Activated T-helper 1 cell treated with Interleukin-2 at 50 U/mL for 16 hours (primary cell): Measurements from ENCODE around the gene LY6G6F.

ENCODE experiments used
- DNase-seq: peaks from one replicate; pipeline ENCODE4 v3.0.0-alpha.2; 2020; ENCODE audit warnings: low read depth

The LY6G6F gene

GRCh38 chr6:31676904-31677303 is 29.8 kb upstream of the LY6G6F start:
- no peak for DNase-seq

GRCh38 chr6:31677955-31678354 is 28.7 kb upstream of the LY6G6F start:
- DNase-seq, result no peak

GRCh38 chr6:31680226-31681134 is 26.2 kb upstream of the LY6G6F start, which contains the start of gene LY6G5C:
LY6G5C (minus strand) TSS chr6:31681067; CDS start chr6:31680373, 694 bp downstream.
- DNase-seq, result peak; percentile 38

- DNase-seq, result peak; percentile 31
These were observed 25.5 kb upstream of the LY6G6F start for GRCh38 chr6:31681135-31681671.

- no peak for DNase-seq
These were observed 23.1 kb upstream of the LY6G6F start for GRCh38 chr6:31683591-31683990.

GRCh38 chr6:31686483-31686882 is 20.2 kb upstream of the LY6G6F start:
- DNase-seq, result no peak

- DNase-seq, result no peak
These were observed 19.3 kb upstream of the LY6G6F start for GRCh38 chr6:31687321-31687720.

GRCh38 chr6:31687860-31688693 is 18.6 kb upstream of the LY6G6F start:
- DNase-seq, result no peak

GRCh38 chr6:31689249-31690110 is 17.2 kb upstream of the LY6G6F start:
- DNase-seq, result no peak

- no peak for DNase-seq
These were observed 16.2 kb upstream of the LY6G6F start for GRCh38 chr6:31690231-31691077.

GRCh38 chr6:31691078-31691463 is 15.6 kb upstream of the LY6G6F start:
- DNase-seq, result no peak

- DNase-seq, result no peak
These were observed 15.0 kb upstream of the LY6G6F start for GRCh38 chr6:31691564-31692108.

- DNase-seq, result no peak
These were observed 14.3 kb upstream of the LY6G6F start for GRCh38 chr6:31692353-31692752.

- no peak for DNase-seq
These were observed 13.8 kb upstream of the LY6G6F start for GRCh38 chr6:31692886-31693285.

GRCh38 chr6:31693535-31693934 is 13.1 kb upstream of the LY6G6F start:
- no peak for DNase-seq

- DNase-seq, result no peak
These were observed 9.1 kb upstream of the LY6G6F start for GRCh38 chr6:31697555-31697954.

GRCh38 chr6:31700740-31701401 is 5.8 kb upstream of the LY6G6F start:
- no peak for DNase-seq

GRCh38 chr6:31701666-31702404 is 4.8 kb upstream of the LY6G6F start:
- no peak for DNase-seq

GRCh38 chr6:31702405-31702818 is 4.3 kb upstream of the LY6G6F start:
- DNase-seq, result no peak
